Measurements from ENCODE around the gene FHOD3. TPM values are rescaled to one million over a fixed set of nuclear protein-coding genes. Genes with fewer than 3 reads are reported as not detected.

The FHOD3 gene
- total and polyA plus RNA-seq, 2 of the 4 experiments (the other 2 are of a cell fraction), result 14.6 to 16.0 TPM

DNA sequence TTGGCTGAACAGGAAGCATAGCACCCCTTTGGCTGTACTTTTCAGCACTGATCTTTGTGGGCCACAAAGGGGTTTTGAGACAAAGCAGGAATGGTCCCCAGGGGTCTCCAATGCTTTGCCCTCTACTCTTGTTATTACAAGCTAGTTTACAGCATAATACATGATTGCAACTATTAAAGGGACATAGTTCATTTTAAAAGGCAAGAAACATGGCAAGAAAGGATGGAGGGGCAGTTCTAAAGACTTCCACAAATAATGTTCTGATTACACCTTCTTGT lies 196.6 kb downstream of the FHOD3 start:
- Histone ChIP-seq H2AK9ac (replicated peaks; ENCODE audit: low read depth, low read length, poor library complexity) (no peak overlapping the region), H3K56ac (ENCODE audit: extremely low read depth, insufficient read depth, low read length) (no peak overlapping the region), H3K4ac (ENCODE audit: low read depth, low read length) (no peak overlapping the region), H4K5ac (ENCODE audit: low read depth, low read length) (no peak overlapping the region), H3K27me3 (ENCODE audit: control insufficient read depth, insufficient read depth, low read length) (no peaks in the 10 kb centered on the region), H3K4me3 (ENCODE audit: insufficient read depth, low read depth, low read length) (no peak overlapping the region), H2AK5ac (ENCODE audit: low read depth, low read length) (no peak overlapping the region), H2BK5ac (ENCODE audit: low read depth, low read length, poor library complexity, severe bottlenecking) (no peak overlapping the region), H3K14ac (replicated peaks; ENCODE audit: low read depth, low read length) (no peak overlapping the region), H2BK120ac (ENCODE audit: low read depth, low read length) (no peak overlapping the region), H4K20me1 (ENCODE audit: insufficient read depth, low read length) (0 out of 2 replicates have a peak, but pooled peaks cover 6% of the 10 kb centered on the region), H3K27ac (ENCODE audit: insufficient read depth, low read length) (no peak overlapping the region), H3K9me3 (ENCODE audit: control insufficient read depth, insufficient read depth, low read length) (no peaks in the 10 kb centered on the region), H2BK15ac (ENCODE audit: low read depth, low read length) (no peak overlapping the region), H3K4me2 (ENCODE audit: low read depth, low read length) (no peak overlapping the region), H3K23ac (ENCODE audit: low read depth, low read length) (no peak overlapping the region), H3K36me3 (ENCODE audit: control insufficient read depth, insufficient read depth, low read length) (no peaks in the 10 kb centered on the region), H3K18ac (ENCODE audit: low read depth, low read length) (no peak overlapping the region), H4K91ac (ENCODE audit: insufficient read depth, low read depth, low read length) (no peak overlapping the region), H3K9ac (ENCODE audit: low read depth, low read length) (no peak overlapping the region), H2BK20ac (ENCODE audit: low read depth, low read length) (no peak overlapping the region), H4K8ac (ENCODE audit: low read depth in 2 of 2, low read length in 2 of 2) (no peak overlapping the region), H3K79me1 (ENCODE audit: low read depth in 1 of 2, low read length in 2 of 2) (no peaks in the 10 kb centered on the region; a peak in 1 of 4 replicates), H3K4me1 (ENCODE audit: control insufficient read depth, insufficient read depth, low read length) (peaks cover 2% of the 10 kb centered on the region), H2AFZ (replicated peaks; ENCODE audit: low read length, poor library complexity) (no peak overlapping the region), H3K9me1 (ENCODE audit: insufficient read depth, low read length) (no peaks in the 10 kb centered on the region; the same call in 1 of the 2 replicates)
- CTCF ChIA-PET, result interaction anchor here (1.0 kb wide), 1 partner anchor 68 kb away, joined by 4 read pairs; no protein-coding TSS in a partner anchor
- BruUV-seq (replicated peaks), result no TSS peak
- dilution Hi-C loops (cut with HindIII; ENCODE audit: low sequenced_read_pairs, unreplicated experiment), result no loop called here
- intact Hi-C loops (cut with micrococcal nuclease), result no loop called here
- ATAC-seq (ENCODE audit: low read depth), result no peak
- POLR2A ChIA-PET (ENCODE audit: unreplicated experiment), result no interaction called here
- no peak for DNase-seq
- no peak for TF ChIP-seq FOS (IDR thresholded peaks at IDR 0.05; ENCODE audit: low read depth, low read length)
- TF ChIP-seq CHD1 (IDR thresholded peaks at IDR 0.05; ENCODE audit: low read depth, low read length), result no peak
- TF ChIP-seq NFE2L2 (IDR thresholded peaks at IDR 0.05; ENCODE audit: low read depth, low read length), result no peak
- no peak for TF ChIP-seq MAFK (IDR thresholded peaks at IDR 0.05; ENCODE audit: low read depth, low read length)
- TF ChIP-seq, protein P1, sequence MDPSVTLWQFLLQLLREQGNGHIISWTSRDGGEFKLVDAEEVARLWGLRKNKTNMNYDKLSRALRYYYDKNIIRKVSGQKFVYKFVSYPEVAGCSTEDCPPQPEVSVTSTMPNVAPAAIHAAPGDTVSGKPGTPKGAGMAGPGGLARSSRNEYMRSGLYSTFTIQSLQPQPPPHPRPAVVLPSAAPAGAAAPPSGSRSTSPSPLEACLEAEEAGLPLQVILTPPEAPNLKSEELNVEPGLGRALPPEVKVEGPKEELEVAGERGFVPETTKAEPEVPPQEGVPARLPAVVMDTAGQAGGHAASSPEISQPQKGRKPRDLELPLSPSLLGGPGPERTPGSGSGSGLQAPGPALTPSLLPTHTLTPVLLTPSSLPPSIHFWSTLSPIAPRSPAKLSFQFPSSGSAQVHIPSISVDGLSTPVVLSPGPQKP (IDR thresholded peaks at IDR 0.05; ENCODE audit: borderline replicate concordance, low read depth, low read length), result no peak
- TF ChIP-seq BHLHE40 (IDR thresholded peaks at IDR 0.05; ENCODE audit: low read depth, low read length), result no peak
- no peak for TF ChIP-seq CTCF (conservative IDR thresholded peaks at IDR 0.05; ENCODE audit: low read depth, low read length)
- no peak for TF ChIP-seq MXI1 (IDR thresholded peaks at IDR 0.05; ENCODE audit: borderline replicate concordance, low read depth, low read length)
- TF ChIP-seq RFX5 (IDR thresholded peaks at IDR 0.05; ENCODE audit: low read depth, low read length), result no peak
- TF ChIP-seq CEBPB (IDR thresholded peaks at IDR 0.05; ENCODE audit: low read depth, low read length), result no peak
- TF ChIP-seq RCOR1 (IDR thresholded peaks at IDR 0.05; ENCODE audit: insufficient replicate concordance, low read length), result no peak
- no peak for TF ChIP-seq POLR2A (IDR thresholded peaks at IDR 0.05; ENCODE audit: low read depth, low read length)
- in situ Hi-C loops (cut with MboI; ENCODE audit: low sequenced_read_pairs), result no loop called here

Data from IMR-90 (cell line).